Activated CD4-positive, alpha-beta T cell treated with anti-CD3 and anti-CD28 coated beads for 36 hours (primary cell): ENCODE results near the gene CNTNAP5. TPM values are rescaled to one million over a fixed set of nuclear protein-coding genes. Genes with fewer than 3 reads are reported as not detected.

Source experiments
- ATAC-seq: fragments of 200-7000 bp; cut with Tn5 transposase; one replicate; pipeline ENCODE4 v1.10.0; 2021; ENCODE audit warnings: mild to moderate bottlenecking, moderate library complexity
- CTCF ChIA-PET: fragments of 350-600 bp; sonication (Branson Sonifier 250); formaldehyde crosslinking; loops from one replicate; lab custom pipeline; 2021; ENCODE audit warnings: antibody characterized with exemption; lab: Charles Lee
- POLR2A ChIA-PET: fragments of 350-600 bp; sonication (Branson Sonifier 250); formaldehyde crosslinking; loops from one replicate; lab custom pipeline; 2021; ENCODE audit warnings: antibody characterized with exemption, inconsistent platforms; lab: Charles Lee
- DNase-seq: peaks from one replicate; pipeline ENCODE4 v3.0.0-alpha.2; 2020
- H3K27ac Mint-ChIP-seq: one replicate; pipeline ENCODE4 v1.8.0; 2021; ENCODE audit warnings: mixed read lengths
- H3K27me3 Mint-ChIP-seq: one replicate; pipeline ENCODE4 v1.8.0; 2021; ENCODE audit warnings: mixed read lengths
- H3K36me3 Mint-ChIP-seq: one replicate; pipeline ENCODE4 v1.8.0; 2021; ENCODE audit warnings: low read depth, mixed read lengths
- H3K4me1 Mint-ChIP-seq: one replicate; pipeline ENCODE4 v1.8.0; 2021; ENCODE audit warnings: mixed read lengths
- H3K4me3 Mint-ChIP-seq: one replicate; pipeline ENCODE4 v1.8.0; 2021; ENCODE audit warnings: mild to moderate bottlenecking, moderate library complexity, mixed read lengths
- H3K9me3 Mint-ChIP-seq: one replicate; pipeline ENCODE4 v1.8.0; 2021; ENCODE audit warnings: low read depth, mixed read lengths
- intact Hi-C, 2 experiments: fragments of 100-400 bp; cut with DNase I in 1 of 2; cut with micrococcal nuclease in 1 of 2; formaldehyde crosslinking; loops; one replicate each; pipeline versions ENCODE4 v1.14.2 to v1.15.1; 2022 to 2024; cut with DNase I, micrococcal nuclease
- total RNA-seq, 2 experiments: library from RNA; stranded (reverse); gene quantifications; one replicate each; pipeline ENCODE4 v1.2.3, GENCODE V29; 2021

The CNTNAP5 gene
- total RNA-seq, 2 experiments from 2014 or later, result not detected

DNA sequence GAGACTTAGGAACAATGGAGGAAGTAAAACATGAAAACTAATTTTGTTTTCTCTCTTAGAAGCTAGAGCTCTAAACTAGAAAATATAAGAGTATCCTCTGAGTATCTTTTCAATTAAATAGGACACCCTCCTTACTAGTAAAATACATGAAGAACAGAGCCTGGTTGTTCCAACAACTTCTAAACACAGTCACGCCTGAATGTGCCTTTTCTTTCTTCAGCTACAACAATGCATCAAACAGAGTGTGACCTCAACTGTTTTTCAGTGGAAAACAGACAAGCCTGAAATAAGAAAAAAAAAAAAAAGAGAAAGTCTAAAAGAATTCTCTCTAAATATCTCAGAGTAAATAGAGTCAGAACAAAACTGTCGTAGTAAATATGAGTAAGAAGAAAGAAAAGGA, 928.8 kb downstream of the CNTNAP5 start:
- POLR2A ChIA-PET, result no interaction called here

DNA sequence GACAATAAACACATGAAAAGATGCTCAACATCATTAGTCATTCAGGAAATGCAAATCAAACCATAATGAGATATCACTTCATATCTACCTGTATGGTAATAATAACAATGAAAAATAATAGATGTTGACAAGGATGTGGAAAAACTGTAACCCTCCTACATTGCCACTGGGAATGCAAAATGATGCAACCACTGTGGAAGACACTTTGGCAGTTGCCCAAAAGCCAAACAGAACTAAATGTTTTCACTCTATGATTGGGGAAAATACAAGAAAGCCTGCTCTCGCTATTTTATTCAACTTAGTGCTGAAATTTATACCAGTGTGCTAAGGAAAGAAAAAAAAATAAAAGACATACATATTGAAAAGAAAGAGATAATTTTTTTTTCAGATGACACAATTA, 934.5 kb downstream of the CNTNAP5 start:
- H3K27me3 Mint-ChIP-seq, result no peaks in the 10 kb centered on the region
- CTCF ChIA-PET, result no interaction called here
- POLR2A ChIA-PET, result no interaction called here
- no peaks in the 10 kb centered on the region for H3K9me3 Mint-ChIP-seq
- ATAC-seq, result no peak
- intact Hi-C loops, result no loop called here
- no peaks in the 10 kb centered on the region for H3K4me1 Mint-ChIP-seq
- no peak overlapping the region for H3K27ac Mint-ChIP-seq
- no peak overlapping the region for H3K4me3 Mint-ChIP-seq
- no peaks in the 10 kb centered on the region for H3K36me3 Mint-ChIP-seq
- no peak for DNase-seq

More for the DNA sequence above, 928.8 kb downstream of the CNTNAP5 start:
- peaks cover 3% of the 10 kb centered on the region for H3K9me3 Mint-ChIP-seq
- CTCF ChIA-PET, result no interaction called here
- ATAC-seq (no peak), DNase-seq (no peak)
- no peaks in the 10 kb centered on the region for H3K27me3 Mint-ChIP-seq
- no peaks in the 10 kb centered on the region for H3K36me3 Mint-ChIP-seq
- H3K27ac Mint-ChIP-seq, result no peak overlapping the region
- H3K4me3 Mint-ChIP-seq, result no peak overlapping the region
- no peaks in the 10 kb centered on the region for H3K4me1 Mint-ChIP-seq
- intact Hi-C loops, result no loop called here

DNA sequence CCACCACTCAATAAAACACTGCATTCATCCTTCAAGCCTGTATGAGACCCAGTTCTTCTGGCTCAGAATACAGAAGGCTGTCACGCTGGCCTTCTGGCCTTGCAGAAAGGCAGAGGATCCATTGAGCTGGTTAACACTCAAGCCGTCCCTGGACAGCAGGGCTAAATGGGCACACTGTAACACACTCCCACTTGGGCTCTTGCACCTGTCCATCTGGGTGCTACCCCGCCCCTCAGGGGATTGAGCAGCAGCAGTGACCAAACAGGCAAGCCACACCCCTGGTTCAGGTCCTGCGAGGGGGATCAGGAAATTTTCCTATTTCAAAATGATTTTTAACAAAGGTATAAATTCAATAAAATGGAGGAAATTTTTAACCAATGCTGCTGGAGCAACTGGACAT, 936.0 kb downstream of the CNTNAP5 start:
- Mint-ChIP-seq H3K36me3 (no peaks in the 10 kb centered on the region), H3K9me3 (no peaks in the 10 kb centered on the region), H3K27ac (no peak overlapping the region), H3K4me3 (no peak overlapping the region), H3K4me1 (no peaks in the 10 kb centered on the region), H3K27me3 (no peaks in the 10 kb centered on the region)
- POLR2A ChIA-PET, result no interaction called here
- DNase-seq, result no peak
- intact Hi-C loops, result no loop called here
- no peak for ATAC-seq
- CTCF ChIA-PET, result no interaction called here
